Myometrial cell (primary cell): ENCODE results near the gene TGM6. TPM values are rescaled to one million over a fixed set of nuclear protein-coding genes. Genes with fewer than 3 reads are reported as not detected.

Experiments used
- total RNA-seq: library from RNA; depleted of rRNA; stranded (reverse); fragments of >200 nt; gene quantifications from 2 replicates; pipeline ENCODE4 v1.2.3, GENCODE V29; 2015

Gene TGM6
- not detected in 2 replicates for total RNA-seq

DNA sequence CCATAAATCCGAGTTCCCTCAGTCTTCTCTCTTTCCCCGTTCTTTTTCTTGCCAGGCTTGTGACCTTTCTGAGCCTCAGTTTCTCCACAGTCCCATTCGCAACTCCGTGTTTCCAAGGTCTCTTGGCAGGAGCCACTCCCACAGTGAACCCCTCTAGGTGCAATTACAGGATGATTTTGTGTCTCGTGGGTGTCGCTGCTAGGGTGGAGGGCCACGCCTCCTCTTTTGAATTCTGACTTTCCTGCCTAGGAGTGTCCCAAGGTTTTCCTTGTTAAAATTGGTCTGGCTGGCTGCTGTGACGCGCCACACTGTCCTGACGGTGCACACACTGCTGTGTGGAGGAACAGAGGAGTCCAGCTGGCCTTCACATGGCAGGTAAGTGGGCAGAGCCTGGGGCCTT, at the start of gene TGM6:
Gene TGM6, plus strand, starts transcription at position 301 of the 400 bp plus-strand sequence. Its CDS starts 68 bp downstream, at position 369.

DNA sequence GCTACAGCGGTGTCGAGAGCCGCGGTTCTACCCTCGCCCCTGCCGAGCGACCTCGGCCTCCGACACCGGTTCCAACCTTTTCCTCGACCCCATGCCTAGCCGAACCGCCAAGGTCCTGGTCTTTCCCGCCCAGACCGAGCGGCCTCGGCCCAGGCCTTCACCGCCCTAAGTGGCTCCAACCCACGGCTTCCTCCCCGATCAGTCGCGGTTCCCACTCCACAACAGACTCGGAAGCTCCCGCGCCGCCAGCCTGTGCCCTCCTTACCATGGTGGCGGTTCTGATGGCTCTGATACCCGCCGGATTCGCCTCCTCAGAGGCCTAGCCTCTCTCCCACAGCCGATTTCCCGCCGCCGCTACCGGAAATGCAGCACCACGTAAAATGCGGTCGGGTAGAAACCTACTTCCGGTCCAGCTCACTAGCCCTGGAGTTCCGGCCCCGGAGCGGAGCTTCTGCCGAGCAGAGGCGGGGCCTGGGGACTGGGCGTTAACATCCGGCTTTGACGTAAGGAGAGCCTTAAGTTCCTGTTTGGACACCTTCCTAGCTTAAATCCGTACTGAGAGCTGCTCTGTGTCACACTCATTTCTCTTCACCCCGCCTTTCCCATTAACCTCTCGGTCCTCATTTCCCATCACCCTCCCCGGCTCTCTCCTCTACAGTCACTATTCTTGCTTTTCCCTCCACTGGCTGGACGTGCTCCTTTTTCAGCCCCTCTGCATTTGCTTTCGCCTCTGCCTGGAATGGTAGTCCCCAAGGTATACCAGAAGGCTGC, 89.9 kb downstream of the TGM6 start, which contains the start of gene SNRPB:
Gene SNRPB, minus strand, starts transcription at position 367 of the 771 bp plus-strand sequence. Its CDS starts 99 bp downstream, at position 268.

Other genes with a start within 250 kb of the TGM6 start
- not detected in 2 replicates for gene TGM3, start 84.9 kb upstream of the TGM6 start, total RNA-seq
- 597 and 626 TPM in 2 replicates for gene SNRPB, start 89.9 kb downstream of the TGM6 start, total RNA-seq
- 6.9 and 8.6 TPM in 2 replicates for gene ZNF343, start 128.0 kb downstream of the TGM6 start, total RNA-seq
- not detected in 2 replicates for gene TMC2, start 155.7 kb downstream of the TGM6 start, total RNA-seq